EH (cell line): ENCODE measurements around the gene FGF18.
A peak's percentile ranks its signal among the peaks of the same experiment; 100 is the strongest.

Experiments used
- DNase-seq: peaks from one replicate; pipeline ENCODE4 v3.0.0-alpha.2; 2015; ENCODE audit warnings: low read depth

The FGF18 gene

DNA sequence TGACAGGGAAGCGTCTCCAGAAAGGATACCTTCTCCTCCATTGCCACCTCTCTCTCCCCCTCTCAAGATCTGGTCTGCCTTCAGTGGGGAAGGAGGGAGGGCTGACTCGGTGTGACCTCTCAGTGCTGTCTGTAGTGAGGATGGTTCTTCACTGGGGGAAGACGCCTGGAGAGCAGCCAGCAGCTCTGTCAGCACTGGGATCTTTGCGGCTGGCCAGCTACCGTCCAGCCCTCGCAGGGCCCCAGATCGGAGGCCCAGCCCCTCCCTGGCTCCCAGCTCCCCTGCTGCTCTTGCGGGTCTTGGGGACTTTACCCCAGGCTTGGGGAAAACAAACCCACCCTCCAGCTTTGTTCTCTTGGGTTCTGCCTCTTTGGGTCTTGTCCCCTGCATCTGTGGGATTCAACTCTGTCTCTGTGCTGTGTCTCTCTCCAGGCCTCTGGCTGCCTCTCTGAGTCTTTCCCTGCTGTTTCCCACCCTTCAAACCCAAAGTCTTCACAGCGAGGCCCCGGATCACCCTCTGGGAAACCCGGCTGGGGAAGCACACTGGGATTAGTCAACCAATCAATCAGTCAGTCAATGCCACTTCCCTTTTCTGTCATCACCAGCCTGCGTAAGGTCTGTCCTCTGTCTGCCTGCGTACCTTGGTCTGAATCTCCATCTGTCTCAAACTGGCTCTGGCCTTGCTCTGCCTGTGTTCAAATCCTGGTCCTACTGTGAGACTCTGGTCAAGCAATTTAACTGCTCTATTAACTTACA lies 23.0 kb downstream of the FGF18 start:
- DNase-seq = no peak

DNA sequence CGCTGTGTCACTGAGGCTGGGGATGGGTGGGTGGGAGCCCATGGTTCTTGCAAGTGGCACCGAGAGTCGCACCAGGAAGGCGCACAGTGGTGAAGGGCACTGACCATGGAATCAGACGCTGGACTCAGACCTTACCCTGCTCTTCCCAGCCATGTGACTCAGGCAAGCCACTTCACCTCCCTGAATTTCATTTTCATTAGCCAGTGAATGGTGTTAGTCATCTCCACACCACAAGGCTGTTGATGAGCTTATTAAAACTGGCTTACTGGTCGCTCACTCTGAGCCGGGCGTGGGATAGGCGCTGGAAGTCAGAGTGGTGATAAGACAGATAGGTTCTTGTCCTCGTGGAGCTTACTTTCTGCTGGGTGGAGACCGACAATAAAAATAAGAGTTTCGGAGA lies 25.1 kb downstream of the FGF18 start:
- peak; percentile 27 for DNase-seq

DNA sequence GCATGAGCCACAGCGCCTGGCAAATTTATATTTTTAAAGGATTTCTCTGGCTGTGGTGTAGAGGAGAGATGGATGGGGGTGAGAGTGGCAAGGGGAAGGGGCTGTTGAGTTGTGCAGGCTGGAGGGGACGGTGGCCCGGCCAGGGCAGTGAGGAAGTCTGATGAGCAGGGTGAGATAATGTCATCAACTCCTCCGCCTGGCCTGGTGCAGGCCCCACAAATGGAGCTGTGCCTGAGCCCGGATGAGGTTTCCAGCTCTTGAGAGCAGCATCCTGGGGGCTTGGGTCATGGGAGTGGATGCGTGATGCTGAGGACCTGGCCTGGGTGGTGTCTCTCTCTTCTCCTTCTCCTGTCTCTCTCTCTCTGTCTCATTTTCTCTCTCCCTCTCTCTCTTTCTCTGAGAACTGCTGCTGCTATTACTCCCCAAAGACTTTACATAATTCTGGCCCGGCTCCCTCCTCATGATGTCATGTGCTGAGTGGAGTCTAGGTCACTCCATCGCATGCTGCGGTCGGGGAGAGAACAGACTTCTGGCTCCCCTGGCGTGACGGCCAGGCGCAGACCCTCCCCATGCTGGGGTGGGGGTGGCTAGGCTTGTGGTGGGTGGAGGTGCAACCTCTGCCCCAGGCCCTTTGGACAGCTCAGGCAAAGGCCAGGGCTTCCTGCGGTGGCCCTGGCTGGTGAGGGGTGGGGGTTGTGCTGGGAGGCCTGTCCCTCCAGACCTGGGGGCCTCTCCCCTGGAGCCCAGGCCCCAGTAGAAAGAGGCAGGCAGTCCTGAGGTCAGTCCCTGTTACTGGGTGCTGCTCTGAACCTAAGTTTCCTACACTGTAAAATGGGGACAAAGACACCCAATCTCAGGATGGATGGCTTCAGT lies 26.4 kb downstream of the FGF18 start:
- peak; percentile 3 for DNase-seq

DNA sequence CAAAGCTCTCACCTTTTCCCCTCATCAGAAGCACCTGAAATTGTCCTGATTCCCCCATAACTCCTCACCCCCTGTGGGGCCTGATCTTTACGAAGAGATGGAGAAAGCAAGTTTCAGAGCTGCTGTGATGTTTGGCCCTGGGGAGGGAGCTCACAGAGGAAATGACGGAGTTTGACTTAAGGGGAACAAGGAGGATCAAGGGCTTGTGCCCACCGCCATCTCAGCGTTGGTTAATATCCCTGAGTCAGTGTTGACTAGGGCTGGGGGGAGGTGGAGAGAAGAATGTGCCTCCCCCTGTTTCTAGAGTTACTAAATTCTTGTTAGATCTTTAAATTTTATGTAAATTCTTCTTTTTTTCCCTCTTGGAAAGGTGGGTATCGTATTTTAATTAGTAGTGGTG lies 27.8 kb downstream of the FGF18 start:
- DNase-seq = no peak

DNA sequence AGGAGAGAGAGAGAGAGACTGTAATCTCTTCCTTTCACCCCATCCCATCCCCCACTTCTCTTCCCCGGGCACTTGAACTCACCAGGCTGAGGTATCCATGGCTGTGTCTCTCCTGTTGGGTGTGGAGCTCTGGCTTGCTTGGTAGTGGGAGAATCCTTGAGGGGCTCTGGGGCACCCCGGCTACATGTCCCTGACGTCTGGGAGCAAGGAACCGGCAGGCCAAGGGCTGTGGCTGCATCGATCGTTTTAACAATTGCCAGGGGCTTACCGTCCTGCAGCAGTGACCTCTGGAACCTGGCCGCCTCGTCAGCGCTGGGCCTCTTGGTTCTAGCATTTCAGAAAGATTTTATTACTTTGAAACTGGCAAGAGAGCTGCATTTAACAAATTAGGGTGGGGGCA lies 30.0 kb downstream of the FGF18 start:
- DNase-seq = no peak

DNA sequence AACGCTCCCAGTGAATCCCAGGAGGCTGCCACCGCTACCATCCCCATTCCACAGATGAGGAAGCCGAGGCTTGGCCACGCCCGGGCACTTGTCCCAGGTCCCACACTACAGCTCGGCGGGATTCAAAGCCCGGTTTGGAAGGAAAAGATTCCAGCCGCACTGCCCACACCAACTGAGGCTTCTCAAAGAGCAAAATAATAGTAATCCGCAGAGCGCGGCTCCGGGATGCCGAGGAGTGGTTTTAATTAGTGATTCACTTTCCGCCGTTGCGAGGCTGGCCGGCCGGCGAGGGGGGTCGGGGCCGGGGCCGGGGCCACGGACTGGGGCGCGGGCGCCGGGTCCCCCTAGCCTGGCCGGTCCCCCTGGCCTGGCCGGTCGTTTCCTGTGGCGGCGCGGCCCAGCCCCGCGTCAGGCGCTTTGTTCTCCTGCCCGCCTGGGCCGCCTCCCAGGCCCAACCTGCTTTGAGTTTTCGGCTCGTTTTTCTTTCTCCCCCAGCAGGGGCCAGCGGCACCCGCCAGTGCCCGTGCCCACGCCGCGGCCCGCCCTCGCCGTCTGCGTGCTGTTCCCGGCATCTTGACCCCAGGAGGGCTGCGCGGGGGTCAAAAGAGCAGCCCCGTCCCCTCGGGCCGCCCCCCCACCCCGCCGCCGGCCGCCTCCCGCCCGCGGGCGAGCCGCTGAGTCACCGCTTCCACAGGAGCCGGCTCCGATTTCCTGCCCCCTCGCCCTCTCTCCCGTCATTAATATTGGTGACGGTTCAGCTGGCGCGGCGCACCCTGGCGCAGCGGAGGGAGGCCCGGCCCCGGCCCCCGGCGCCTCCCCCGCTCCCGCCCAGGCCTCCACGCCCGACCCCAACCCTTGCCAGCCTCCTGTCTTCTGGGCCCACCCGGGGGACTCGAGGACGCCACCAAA lies 31.2 kb downstream of the FGF18 start:
- DNase-seq = peak; percentile 85

DNA sequence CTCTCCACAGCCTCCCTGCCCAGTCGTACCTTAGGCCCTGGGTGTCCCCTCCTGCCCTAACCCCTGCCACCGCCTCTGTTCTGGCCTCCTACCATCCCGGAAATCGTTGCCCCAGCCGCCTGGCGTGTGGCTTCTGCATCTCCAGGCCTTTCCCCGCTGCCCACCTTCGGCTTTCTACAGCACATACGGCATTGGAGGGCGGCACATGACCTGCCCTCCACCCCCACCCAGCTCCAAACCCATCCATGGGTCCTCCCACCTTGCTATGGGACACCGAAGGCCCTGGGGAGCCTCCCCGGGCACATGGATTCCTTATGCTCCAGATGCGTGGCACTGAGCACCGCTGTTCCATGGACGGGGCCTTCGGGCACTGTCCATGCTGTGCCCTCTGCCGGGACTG lies 32.0 kb downstream of the FGF18 start:
- DNase-seq = no peak

DNA sequence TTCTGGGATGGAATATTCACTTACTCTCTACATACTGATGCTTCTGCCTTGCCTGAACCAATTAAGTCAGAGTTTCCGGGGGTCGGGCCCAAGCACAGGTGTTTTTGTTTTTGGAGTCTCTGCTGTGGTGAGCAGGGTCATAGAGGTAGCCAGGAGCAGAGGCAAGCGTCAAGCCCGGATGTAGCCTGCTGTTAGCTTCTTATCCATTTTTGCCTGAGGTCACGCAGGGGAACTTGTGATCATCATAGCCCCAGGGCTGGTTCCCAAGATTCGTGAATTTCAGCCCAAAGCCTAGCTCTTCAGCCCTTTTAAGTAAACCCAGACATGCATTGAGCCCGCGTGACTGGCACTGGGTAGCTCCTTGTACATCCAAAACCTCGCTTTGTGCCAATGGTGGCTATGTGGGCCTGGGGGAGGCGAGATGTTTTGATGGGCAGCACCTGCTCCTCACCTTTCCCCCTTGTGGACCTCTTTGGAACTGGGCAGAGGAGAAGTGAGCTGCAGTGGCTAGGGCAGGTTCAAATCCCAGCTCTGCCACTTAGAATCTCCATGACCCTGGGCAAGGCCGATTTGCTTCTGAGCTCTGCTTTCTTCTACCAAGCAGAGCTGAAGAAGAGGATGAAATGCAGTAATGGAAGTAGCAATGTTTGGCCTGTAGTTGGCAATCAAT lies 33.7 kb downstream of the FGF18 start:
- DNase-seq = no peak

DNA sequence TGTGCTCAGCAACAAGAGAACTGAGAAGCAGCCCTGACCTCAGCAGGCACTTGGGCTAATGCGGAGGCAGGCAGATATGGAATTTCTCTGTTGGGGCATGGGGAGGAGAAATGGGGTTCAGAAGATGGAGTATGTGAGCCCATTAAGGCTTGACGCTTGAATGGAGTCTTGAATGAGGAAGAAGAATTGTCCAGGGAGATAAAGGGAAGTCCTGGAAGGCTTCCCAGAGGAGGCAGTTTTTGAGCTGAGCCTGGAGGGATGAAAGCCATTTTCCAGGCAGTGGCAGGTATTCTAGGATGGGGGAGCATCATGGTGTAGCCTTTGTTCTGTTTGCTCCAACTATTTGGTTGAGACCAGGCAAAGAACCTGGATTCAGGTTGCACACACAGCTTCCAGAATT lies 34.5 kb downstream of the FGF18 start:
- no peak for DNase-seq

DNA sequence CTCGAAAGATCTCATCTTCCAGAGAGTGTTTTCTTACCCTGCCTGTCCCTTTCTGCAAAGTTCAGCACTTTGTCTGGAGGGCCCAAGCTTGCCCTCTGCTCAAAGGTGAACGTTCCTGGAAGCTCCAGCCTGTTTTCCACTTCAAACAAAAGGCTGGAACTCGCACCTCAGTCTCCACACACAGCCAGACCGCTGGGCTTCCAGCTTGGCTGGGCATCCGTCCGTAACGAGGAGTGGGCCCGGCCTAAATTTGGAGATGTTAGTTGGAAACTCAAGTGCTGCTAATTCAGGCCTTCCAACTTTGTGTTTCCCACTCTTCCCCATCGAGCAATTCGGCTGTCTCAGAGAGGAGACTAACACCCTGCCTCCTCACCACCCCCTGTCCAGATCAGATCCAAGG lies 35.1 kb downstream of the FGF18 start:
- DNase-seq = no peak

DNA sequence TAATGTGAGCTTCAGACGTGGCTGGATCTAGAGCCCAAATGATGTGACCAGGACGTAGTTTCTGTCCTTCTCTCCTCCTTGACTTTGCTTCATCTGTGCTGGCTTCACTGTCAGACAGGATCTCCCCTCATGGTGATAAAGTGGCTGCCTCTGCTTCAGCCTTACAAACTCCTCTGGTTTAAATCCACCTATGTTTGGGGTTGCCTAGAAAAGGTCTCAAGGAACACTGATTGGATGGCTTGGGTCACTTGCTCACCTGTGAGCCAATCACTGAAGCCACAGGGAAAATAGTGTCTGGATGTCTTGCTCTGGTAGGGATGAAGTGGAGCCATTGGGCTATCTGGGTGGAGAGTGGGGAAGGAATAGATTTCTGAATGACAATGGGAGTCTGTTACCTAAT lies 36.1 kb downstream of the FGF18 start:
- DNase-seq = no peak

DNA sequence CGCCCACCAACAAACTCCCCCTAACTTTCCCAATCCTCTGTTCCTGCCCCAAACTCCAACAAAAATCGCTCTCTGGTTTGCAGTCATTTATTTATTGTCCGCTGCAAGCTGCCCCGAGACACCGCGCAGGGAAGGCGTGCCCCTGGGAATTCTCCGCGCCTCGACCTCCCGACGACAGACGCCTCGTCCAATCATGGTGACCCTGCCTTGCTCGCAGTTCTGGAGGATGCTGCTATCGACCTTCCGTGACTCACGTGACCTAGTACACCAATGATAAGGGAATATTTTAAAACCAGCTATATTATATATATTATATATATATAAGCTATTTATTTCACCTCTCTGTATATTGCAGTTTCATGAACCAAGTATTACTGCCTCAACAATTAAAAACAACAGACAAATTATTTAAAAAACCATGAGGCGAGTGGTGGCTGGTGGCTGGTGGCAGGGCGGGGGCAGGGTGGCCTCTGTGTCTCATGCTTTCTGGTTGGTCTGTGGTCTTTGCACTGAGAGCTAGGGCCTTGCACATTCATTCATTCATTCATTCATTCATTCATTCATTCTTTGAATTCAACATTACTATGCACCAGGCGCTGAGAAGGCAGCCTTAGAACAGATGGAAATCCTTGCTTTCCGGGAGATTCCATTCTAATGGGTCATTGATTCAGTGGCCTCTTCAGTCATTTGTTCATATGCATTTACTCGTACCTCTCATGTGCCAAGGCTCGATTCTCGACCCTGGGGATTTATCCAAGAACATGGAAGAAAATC lies 37.9 kb downstream of the FGF18 start:
- DNase-seq = no peak

DNA sequence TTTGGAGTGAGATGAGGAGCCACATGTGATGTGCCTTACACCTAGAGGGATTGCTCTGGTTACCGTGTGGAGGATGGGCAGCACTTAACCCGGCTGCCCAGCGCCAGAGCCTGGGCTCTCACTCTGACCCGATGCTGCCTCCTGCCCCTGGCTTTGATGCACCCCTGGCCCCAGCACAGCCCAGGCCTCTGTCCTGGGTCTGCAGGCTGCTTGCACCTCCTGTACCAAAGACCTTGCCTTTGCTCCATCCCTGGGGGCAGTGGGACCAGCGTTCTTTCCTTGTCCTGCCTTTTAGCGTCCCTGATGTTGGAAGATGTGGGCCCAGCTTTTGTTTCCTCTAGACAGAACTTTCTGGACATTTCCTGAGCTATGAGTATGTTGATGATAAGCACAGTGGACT lies 40.4 kb downstream of the FGF18 start:
- DNase-seq = no peak

DNA sequence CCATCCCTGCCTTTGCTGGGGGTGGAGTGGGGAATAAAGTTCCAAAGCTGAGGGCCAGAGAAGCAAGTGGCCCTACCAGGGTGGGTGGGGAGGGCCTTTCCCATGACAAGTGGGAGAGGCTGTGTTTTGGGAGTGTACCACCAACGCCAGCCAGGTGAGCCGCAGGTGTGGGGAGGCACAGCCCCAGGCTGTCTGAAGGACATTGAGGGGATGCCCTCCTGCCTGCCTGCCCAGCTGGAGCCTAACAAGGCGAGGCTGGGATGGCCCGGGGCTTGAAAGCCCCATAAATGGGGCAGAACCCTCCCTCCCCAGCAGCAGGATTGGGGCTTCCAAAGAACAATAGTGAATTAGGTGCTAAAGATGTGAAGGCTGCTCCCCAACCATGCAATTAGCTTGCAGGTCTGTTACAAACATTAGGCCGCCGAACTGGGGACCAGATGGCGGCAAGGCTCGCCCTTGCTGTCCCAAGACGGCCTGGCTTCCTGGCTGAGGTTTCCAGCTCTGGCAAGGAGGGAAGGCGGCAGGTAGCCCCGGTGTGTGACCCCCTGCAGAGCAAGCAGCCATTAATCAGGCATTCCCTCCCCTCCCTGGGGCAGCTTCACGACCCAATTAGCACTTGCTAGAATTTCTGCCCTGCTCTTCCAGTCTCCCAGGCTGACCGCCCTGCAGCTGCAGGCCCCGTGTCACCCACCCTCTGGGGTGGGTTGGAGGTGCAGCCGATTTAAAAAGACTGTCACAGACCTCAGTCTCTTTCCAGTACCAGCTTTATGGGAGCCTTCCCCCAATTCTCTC lies 42.9 kb downstream of the FGF18 start:
- no peak for DNase-seq

DNA sequence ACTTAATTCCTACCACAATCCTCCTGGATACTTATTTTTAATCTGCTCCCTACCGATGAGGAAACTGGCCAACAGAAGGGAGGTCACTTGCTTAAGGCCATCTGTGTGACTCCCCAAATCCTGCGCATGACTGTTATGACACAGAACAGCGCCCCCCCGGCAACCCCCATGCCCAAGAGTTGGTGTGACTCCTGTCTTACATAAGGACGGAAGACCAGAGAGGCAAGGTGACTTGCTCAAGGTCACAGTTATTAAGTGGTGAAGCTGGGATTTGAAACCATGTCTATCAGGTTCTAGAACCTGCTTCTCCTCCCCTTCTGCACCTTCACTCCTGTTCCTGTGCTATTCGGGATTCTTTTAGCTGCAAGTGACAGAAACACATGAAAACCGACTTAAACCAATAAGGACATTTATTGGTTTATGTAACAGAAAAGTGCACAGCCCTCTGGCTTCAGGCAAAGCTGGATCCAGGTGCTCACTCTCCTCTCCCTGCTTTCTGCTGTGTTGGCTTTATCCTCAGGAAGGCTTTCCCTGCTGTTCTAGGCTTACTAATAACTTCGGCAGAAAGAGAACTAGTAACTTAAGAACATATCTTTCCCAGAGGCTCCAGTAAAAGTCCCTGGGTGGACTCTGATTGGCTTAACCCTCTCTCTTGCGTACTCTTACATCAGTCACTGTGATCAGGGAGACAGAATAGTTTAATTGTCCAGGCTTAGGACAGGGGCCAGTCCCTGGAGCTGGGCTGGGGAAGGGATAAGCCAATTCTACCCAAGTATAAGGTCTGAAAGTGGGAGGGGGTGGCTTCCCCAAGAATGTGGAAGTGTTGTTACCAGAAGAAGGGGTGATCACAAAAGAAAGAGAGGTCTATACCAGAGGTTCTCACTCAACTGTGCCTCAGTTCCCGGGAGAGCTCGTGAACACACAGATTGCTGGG lies 43.7 kb downstream of the FGF18 start:
- peak; percentile 18 for DNase-seq

DNA sequence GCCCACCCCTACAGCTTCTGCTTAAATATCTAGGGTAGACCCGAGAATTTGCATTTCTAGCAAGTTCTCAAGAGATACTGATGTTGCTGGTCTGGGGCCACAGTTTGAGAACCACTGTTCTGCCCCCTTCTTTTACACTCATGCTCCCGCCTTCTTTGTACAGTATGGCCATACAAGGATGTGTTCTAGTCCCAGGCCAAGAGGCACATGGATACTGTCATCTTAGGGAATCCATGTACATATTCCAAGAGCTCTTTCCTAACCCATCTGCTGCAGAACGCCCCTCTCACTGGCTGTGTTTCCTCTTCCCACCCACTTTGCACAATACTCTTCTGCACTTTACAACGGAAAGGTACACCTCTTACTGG lies 44.4 kb downstream of the FGF18 start:
- no peak for DNase-seq

DNA sequence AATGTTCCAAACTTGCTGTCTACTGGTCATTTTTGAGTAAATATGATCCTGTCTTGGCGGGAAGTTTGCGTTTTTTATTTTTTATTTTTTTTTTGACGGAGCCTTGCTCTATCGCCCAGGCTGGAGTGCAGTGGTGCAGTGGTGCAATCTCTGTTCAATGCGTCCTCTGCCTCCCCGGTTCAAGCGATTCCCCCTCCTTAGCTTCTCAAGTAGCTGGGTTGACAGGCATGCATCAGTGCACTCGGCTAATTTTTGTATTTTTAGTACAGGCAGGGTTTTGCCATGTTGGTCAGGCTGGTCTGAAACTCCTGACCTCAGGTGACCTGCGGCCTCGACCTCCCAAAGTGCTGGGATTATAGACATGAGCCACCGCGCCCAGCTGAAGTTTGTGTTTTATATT lies 45.4 kb downstream of the FGF18 start:
- DNase-seq = no peak

DNA sequence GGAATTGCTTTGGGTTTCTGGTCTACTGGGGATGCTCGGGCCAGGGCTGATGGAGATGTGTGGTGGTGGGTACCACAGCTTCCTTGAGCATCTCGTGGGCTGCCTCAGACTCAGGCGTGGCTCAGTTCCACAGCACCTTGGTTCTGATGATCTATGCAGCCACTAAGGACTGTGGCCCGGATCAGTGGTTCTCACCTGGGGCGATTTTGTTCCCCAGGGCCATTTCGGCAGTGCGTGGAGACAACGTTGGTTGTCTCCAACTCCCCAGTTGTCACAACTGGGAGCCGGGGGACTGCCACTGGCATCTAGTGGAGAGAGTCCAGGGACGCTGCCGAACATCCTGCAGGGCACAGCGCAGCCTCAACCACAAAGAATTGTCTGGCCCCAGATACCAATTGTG lies 47.7 kb downstream of the FGF18 start:
- DNase-seq = no peak

DNA sequence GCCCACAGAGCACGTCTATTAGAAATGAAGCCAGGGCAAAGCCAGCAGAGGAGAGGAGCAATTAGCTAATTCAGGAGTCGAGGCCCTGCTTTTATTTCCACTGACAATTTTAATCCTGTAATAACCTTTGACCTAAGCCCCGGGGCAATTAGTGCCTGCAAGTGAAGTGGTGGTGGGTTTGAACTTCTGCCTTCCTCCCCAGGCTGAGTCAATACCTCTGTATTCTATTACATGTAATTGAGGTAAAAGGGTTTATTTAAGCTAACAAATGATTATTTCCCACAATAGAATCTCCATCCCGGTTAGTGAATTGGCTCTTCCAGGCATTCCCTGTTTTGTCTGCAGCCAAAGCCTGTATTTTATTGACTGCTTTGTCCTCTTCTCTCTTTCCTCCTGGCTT lies 49.9 kb downstream of the FGF18 start:
- no peak for DNase-seq
